GM23338 (cell line): Measurements from ENCODE around the gene CFAP65.

Experiments
- EZH2 ChIP-seq: fragments of 200-600 bp; sonication (generic); IDR thresholded peaks from one replicate; pipeline ENCODE4 v1.8.0; 2017; ENCODE audit warnings: antibody characterized with exemption, mild to moderate bottlenecking, low read depth; ENCODE audit not compliant: unreplicated experiment
- JUNB ChIP-seq: IDR thresholded peaks from one replicate; pipeline ENCODE4 v1.6.1; 2016; ENCODE audit warnings: antibody characterized with exemption; ENCODE audit not compliant: unreplicated experiment
- POLR2AphosphoS5 ChIP-seq: IDR thresholded peaks from 2 replicates; pipeline ENCODE4 v1.6.1; 2016; ENCODE audit warnings: antibody characterized with exemption, low read depth
- TF ChIP-seq, protein P1 (sequence below), 2 experiments: fragments of 200-600 bp in 1 of 2; sonication (generic) in 1 of 2; conservative IDR thresholded peaks; 2 replicates each; pipeline versions ENCODE4 v1.5.1 to v1.6.1; 2016 to 2017; ENCODE audit warnings: antibody characterized with exemption in 2 of 2, low read depth in 2 of 2, mild to moderate bottlenecking in 2 of 2, moderate library complexity in 1 of 2
- TF ChIP-seq, protein P2 (sequence below): IDR thresholded peaks from one replicate; pipeline ENCODE4 v1.6.1; 2018; ENCODE audit warnings: antibody characterized with exemption; ENCODE audit not compliant: unreplicated experiment

GRCh38 chr2:218956039-218956438 lies 85.3 kb downstream of the CFAP65 start:
- TF ChIP-seq, protein P1, sequence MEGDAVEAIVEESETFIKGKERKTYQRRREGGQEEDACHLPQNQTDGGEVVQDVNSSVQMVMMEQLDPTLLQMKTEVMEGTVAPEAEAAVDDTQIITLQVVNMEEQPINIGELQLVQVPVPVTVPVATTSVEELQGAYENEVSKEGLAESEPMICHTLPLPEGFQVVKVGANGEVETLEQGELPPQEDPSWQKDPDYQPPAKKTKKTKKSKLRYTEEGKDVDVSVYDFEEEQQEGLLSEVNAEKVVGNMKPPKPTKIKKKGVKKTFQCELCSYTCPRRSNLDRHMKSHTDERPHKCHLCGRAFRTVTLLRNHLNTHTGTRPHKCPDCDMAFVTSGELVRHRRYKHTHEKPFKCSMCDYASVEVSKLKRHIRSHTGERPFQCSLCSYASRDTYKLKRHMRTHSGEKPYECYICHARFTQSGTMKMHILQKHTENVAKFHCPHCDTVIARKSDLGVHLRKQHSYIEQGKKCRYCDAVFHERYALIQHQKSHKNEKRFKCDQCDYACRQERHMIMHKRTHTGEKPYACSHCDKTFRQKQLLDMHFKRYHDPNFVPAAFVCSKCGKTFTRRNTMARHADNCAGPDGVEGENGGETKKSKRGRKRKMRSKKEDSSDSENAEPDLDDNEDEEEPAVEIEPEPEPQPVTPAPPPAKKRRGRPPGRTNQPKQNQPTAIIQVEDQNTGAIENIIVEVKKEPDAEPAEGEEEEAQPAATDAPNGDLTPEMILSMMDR (conservative IDR thresholded peaks at IDR 0.05; ENCODE audit: low read depth in 2 of 2), result no peak
- TF ChIP-seq, protein P2, sequence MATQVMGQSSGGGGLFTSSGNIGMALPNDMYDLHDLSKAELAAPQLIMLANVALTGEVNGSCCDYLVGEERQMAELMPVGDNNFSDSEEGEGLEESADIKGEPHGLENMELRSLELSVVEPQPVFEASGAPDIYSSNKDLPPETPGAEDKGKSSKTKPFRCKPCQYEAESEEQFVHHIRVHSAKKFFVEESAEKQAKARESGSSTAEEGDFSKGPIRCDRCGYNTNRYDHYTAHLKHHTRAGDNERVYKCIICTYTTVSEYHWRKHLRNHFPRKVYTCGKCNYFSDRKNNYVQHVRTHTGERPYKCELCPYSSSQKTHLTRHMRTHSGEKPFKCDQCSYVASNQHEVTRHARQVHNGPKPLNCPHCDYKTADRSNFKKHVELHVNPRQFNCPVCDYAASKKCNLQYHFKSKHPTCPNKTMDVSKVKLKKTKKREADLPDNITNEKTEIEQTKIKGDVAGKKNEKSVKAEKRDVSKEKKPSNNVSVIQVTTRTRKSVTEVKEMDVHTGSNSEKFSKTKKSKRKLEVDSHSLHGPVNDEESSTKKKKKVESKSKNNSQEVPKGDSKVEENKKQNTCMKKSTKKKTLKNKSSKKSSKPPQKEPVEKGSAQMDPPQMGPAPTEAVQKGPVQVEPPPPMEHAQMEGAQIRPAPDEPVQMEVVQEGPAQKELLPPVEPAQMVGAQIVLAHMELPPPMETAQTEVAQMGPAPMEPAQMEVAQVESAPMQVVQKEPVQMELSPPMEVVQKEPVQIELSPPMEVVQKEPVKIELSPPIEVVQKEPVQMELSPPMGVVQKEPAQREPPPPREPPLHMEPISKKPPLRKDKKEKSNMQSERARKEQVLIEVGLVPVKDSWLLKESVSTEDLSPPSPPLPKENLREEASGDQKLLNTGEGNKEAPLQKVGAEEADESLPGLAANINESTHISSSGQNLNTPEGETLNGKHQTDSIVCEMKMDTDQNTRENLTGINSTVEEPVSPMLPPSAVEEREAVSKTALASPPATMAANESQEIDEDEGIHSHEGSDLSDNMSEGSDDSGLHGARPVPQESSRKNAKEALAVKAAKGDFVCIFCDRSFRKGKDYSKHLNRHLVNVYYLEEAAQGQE, result no peak
- no peak for TF ChIP-seq JUNB
- TF ChIP-seq EZH2, result no peak
- no peak for TF ChIP-seq POLR2AphosphoS5
